ENCODE data around the gene WDR54.

GRCh38 chr2:74420006-74420405 lies 1.5 kb upstream of the WDR54 start:
- TF ChIP-seq, protein P1, sequence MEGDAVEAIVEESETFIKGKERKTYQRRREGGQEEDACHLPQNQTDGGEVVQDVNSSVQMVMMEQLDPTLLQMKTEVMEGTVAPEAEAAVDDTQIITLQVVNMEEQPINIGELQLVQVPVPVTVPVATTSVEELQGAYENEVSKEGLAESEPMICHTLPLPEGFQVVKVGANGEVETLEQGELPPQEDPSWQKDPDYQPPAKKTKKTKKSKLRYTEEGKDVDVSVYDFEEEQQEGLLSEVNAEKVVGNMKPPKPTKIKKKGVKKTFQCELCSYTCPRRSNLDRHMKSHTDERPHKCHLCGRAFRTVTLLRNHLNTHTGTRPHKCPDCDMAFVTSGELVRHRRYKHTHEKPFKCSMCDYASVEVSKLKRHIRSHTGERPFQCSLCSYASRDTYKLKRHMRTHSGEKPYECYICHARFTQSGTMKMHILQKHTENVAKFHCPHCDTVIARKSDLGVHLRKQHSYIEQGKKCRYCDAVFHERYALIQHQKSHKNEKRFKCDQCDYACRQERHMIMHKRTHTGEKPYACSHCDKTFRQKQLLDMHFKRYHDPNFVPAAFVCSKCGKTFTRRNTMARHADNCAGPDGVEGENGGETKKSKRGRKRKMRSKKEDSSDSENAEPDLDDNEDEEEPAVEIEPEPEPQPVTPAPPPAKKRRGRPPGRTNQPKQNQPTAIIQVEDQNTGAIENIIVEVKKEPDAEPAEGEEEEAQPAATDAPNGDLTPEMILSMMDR (conservative IDR thresholded peaks at IDR 0.05; ENCODE audit: low read depth, low read length) = no peak
- TF ChIP-seq EZH2 (IDR thresholded peaks at IDR 0.05; ENCODE audit: low read length, unreplicated experiment) = no peak
- no peak for TF ChIP-seq EZH2phosphoT487 (IDR thresholded peaks at IDR 0.05; ENCODE audit: borderline replicate concordance, low read length)
